ENCODE data around the gene SEMA3G.
A peak's percentile ranks its signal among the peaks of the same experiment; 100 is the strongest.

Gene SEMA3G

GRCh38 chr3:52470920-52471319 is 26.0 kb upstream of the SEMA3G start:
- peaks cover 29% of the 10 kb centered on the region for H3K36me3 Mint-ChIP-seq (ENCODE audit: low read depth)
- no peak for DNase-seq (ENCODE audit: low spot score)
- no peak overlapping the region for H3K4me3 Mint-ChIP-seq
- no peaks in the 10 kb centered on the region for H3K9me3 Mint-ChIP-seq
- H3K27me3 Mint-ChIP-seq (ENCODE audit: low read depth) = no peaks in the 10 kb centered on the region
- H3K4me1 Mint-ChIP-seq (ENCODE audit: low read depth) = no peaks in the 10 kb centered on the region
- no peak overlapping the region for H3K27ac Mint-ChIP-seq

DNA sequence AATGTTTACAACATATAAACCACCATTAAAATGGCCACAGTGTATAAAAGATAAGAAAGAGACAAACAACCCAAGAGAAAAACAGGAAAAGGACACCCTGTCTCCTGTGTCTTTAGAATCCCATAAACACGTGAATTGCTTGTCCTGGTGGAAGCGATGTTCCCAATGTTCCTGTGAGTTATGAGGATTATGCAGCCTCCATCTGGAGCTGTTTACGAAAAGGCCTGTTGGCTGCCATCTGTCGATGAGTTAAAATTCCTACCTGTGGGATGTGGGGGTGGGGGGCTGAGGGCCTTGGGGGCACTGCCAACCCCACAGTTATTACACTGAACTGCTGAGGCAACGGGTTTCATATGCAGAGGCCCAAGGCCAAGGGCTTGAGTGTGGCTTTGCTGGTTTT is 24.1 kb upstream of the SEMA3G start:
- Mint-ChIP-seq H3K36me3 (ENCODE audit: low read depth) (peaks cover 24% of the 10 kb centered on the region), H3K4me3 (no peak overlapping the region), H3K27me3 (ENCODE audit: low read depth) (no peaks in the 10 kb centered on the region), H3K9me3 (no peaks in the 10 kb centered on the region), H3K27ac (peak overlapping the region; percentile 60), H3K4me1 (ENCODE audit: low read depth) (no peaks in the 10 kb centered on the region)
- no peak for DNase-seq (ENCODE audit: low spot score)

GRCh38 chr3:52468336-52468735 is 23.4 kb upstream of the SEMA3G start:
- no peak overlapping the region for H3K27ac Mint-ChIP-seq
- H3K4me3 Mint-ChIP-seq = no peak overlapping the region
- no peaks in the 10 kb centered on the region for H3K27me3 Mint-ChIP-seq (ENCODE audit: low read depth)
- no peaks in the 10 kb centered on the region for H3K9me3 Mint-ChIP-seq
- H3K4me1 Mint-ChIP-seq (ENCODE audit: low read depth) = no peaks in the 10 kb centered on the region
- peaks cover 20% of the 10 kb centered on the region for H3K36me3 Mint-ChIP-seq (ENCODE audit: low read depth)
- DNase-seq (ENCODE audit: low spot score) = no peak

DNA sequence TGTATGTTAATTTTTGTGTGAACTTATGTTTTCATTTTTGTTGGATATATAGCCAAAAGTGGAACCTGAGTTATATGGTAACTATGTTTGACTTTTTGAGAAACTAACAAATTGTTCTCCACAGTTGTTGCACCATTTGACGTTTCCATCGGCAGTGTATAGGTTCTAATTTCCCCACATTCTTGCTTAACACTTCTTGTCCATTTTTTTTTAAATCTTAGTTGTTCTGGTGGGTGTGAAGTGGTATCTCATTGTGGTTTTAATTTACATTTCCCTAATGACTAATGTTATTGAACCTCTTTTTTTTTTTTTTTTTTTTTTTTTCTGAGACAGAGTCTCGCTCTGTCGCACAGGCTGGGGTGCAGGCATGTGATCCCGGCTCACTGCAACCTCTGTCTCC is 18.5 kb upstream of the SEMA3G start:
- Mint-ChIP-seq H3K27me3 (ENCODE audit: low read depth) (no peaks in the 10 kb centered on the region), H3K9me3 (no peaks in the 10 kb centered on the region), H3K27ac (no peak overlapping the region), H3K36me3 (ENCODE audit: low read depth) (peaks cover 23% of the 10 kb centered on the region), H3K4me1 (ENCODE audit: low read depth) (peaks cover 4% of the 10 kb centered on the region), H3K4me3 (no peak overlapping the region)
- no peak for DNase-seq (ENCODE audit: low spot score)

GRCh38 chr3:52461874-52462273 is 17.0 kb upstream of the SEMA3G start:
- peaks cover 34% of the 10 kb centered on the region for H3K36me3 Mint-ChIP-seq (ENCODE audit: low read depth)
- H3K27me3 Mint-ChIP-seq (ENCODE audit: low read depth) = no peaks in the 10 kb centered on the region
- no peak for DNase-seq (ENCODE audit: low spot score)
- peaks cover 10% of the 10 kb centered on the region for H3K4me1 Mint-ChIP-seq (ENCODE audit: low read depth)
- no peak overlapping the region for H3K4me3 Mint-ChIP-seq
- H3K27ac Mint-ChIP-seq = no peak overlapping the region
- H3K9me3 Mint-ChIP-seq = no peaks in the 10 kb centered on the region

- no peak for DNase-seq (ENCODE audit: low spot score)
- H3K27ac Mint-ChIP-seq = no peak overlapping the region
- H3K4me3 Mint-ChIP-seq = no peak overlapping the region
- H3K9me3 Mint-ChIP-seq = no peaks in the 10 kb centered on the region
- H3K36me3 Mint-ChIP-seq (ENCODE audit: low read depth) = peaks cover 28% of the 10 kb centered on the region
- peaks cover 28% of the 10 kb centered on the region for H3K4me1 Mint-ChIP-seq (ENCODE audit: low read depth)
- no peaks in the 10 kb centered on the region for H3K27me3 Mint-ChIP-seq (ENCODE audit: low read depth)
Observed at GRCh38 chr3:52458770-52459545, 14.1 kb upstream of the SEMA3G start.

GRCh38 chr3:52458031-52458760 is 13.3 kb upstream of the SEMA3G start:
- H3K36me3 Mint-ChIP-seq (ENCODE audit: low read depth) = peaks cover 27% of the 10 kb centered on the region
- H3K27ac Mint-ChIP-seq = no peak overlapping the region
- peaks cover 28% of the 10 kb centered on the region for H3K4me1 Mint-ChIP-seq (ENCODE audit: low read depth)
- H3K27me3 Mint-ChIP-seq (ENCODE audit: low read depth) = no peaks in the 10 kb centered on the region
- H3K9me3 Mint-ChIP-seq = no peaks in the 10 kb centered on the region
- DNase-seq (ENCODE audit: low spot score) = no peak
- no peak overlapping the region for H3K4me3 Mint-ChIP-seq

GRCh38 chr3:52456800-52457183 is 11.9 kb upstream of the SEMA3G start:
- DNase-seq (ENCODE audit: low spot score) = no peak
- no peaks in the 10 kb centered on the region for H3K9me3 Mint-ChIP-seq
- peak overlapping the region; percentile 57 for H3K27ac Mint-ChIP-seq
- H3K4me1 Mint-ChIP-seq (ENCODE audit: low read depth) = peaks cover 24% of the 10 kb centered on the region
- peak overlapping the region; percentile 98 for H3K4me3 Mint-ChIP-seq
- no peaks in the 10 kb centered on the region for H3K27me3 Mint-ChIP-seq (ENCODE audit: low read depth)
- H3K36me3 Mint-ChIP-seq (ENCODE audit: low read depth) = peaks cover 23% of the 10 kb centered on the region

DNA sequence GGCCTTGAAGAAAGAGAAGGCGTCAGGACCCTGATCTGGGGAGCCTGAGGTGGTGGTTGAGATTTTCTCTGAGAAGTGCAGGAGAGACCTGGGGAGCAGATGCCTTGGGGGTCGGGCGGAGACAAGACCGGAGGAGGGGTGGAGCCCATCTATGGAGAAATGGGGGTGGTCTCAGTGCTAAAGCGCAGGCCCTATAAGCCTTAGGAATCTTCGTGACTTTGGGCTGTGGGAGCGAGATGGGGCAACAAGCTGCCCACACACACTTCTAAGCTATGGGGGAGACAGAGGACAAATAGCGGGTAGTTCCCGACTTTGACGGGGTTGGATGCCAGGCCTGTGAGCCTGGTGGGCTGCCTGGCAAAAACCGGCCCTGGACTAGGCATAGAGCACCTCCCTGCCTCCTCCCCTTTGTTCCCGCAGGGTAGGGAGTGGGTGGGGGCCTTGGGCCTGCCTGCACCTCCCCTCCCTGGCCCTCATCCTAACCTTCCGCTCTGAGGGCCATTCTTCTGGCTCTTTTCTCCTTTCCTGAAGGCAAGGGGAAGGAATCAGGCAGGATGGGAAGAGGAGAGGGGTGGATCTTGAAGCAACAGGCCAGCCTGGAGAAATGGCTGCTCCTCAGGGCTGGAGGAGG is 11.4 kb upstream of the SEMA3G start:
- H3K36me3 Mint-ChIP-seq (ENCODE audit: low read depth) = peaks cover 23% of the 10 kb centered on the region
- no peak for DNase-seq (ENCODE audit: low spot score)
- H3K27me3 Mint-ChIP-seq (ENCODE audit: low read depth) = no peaks in the 10 kb centered on the region
- peak overlapping the region; percentile 98 for H3K4me3 Mint-ChIP-seq
- no peaks in the 10 kb centered on the region for H3K9me3 Mint-ChIP-seq
- H3K27ac Mint-ChIP-seq = peak overlapping the region; percentile 93
- peaks cover 24% of the 10 kb centered on the region for H3K4me1 Mint-ChIP-seq (ENCODE audit: low read depth)

GRCh38 chr3:52455283-52456168 is 10.6 kb upstream of the SEMA3G start, which contains the start of gene NISCH:
Gene NISCH, plus strand, starts transcription at chr3:52455604. Its CDS starts 38 bp downstream, at chr3:52455642.
- peak within 1 kb of the TSS; percentile 98 for H3K4me3 Mint-ChIP-seq
- H3K27ac Mint-ChIP-seq = peak within 1 kb of the TSS; percentile 93
- peaks cover 24% of the 10 kb centered on the region for H3K4me1 Mint-ChIP-seq (ENCODE audit: low read depth)
- peaks cover 20% of the 10 kb centered on the region for H3K36me3 Mint-ChIP-seq (ENCODE audit: low read depth)
- no peaks in the 10 kb centered on the region for H3K9me3 Mint-ChIP-seq
- H3K27me3 Mint-ChIP-seq (ENCODE audit: low read depth) = no peaks in the 10 kb centered on the region
- DNase-seq (ENCODE audit: low spot score) = peak; percentile 93

DNA sequence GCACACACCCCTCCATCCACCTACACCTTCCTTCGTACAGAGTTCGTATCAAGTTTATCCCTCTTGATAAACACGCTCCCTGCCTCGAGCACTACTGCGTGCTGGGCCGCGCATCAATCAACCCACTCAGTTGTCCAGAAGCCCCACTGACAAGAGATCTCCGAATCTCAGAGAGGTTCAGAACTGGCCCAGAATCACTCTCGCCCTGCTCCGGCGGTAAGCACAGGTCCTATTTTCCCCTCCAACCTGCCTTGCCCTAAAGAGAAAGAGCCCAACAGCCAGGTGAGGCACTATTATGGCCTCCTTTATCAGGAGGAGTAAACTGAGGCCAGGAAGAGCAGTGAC is 10.0 kb upstream of the SEMA3G start:
- peak overlapping the region; percentile 98 for H3K4me3 Mint-ChIP-seq
- no peaks in the 10 kb centered on the region for H3K27me3 Mint-ChIP-seq (ENCODE audit: low read depth)
- peak overlapping the region; percentile 93 for H3K27ac Mint-ChIP-seq
- peaks cover 24% of the 10 kb centered on the region for H3K4me1 Mint-ChIP-seq (ENCODE audit: low read depth)
- H3K9me3 Mint-ChIP-seq = no peaks in the 10 kb centered on the region
- H3K36me3 Mint-ChIP-seq (ENCODE audit: low read depth) = peaks cover 18% of the 10 kb centered on the region
- no peak for DNase-seq (ENCODE audit: low spot score)

DNA sequence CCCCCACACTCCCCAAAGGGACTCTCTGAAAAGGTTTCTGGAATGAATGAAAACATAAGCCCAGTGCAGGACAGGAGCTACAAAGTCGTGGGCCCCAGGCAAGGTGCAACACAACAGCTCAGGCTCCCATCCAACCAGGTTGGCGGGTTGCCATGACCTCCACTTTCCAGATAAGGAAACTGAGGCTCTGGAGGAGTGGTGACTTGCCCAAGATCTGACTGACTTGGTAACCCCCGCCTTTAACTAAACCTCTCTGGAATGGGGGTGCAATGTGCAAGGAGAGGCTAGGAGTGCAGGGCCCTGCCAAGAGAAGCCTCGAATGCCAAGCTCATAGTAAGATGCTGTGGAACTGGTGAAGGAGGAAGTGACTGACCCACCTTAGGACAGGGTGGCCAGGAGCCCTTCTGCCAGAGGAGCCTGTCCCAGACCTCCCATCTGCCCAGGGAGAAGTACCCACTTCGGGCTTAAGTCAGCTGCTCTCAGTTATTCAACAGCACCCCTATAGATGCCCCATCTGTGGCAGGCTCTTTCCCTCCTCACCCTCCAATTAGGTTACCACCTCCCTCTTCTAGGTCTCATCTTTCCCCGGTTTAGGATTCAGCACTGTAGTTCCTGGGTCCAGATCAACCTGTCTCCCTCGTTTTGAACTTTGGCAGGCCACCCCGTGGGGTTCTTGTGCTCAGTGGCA is 9.5 kb upstream of the SEMA3G start:
- Mint-ChIP-seq H3K36me3 (ENCODE audit: low read depth) (peaks cover 18% of the 10 kb centered on the region), H3K27me3 (ENCODE audit: low read depth) (no peaks in the 10 kb centered on the region), H3K4me3 (peak overlapping the region; percentile 98), H3K4me1 (ENCODE audit: low read depth) (peaks cover 24% of the 10 kb centered on the region), H3K27ac (peak overlapping the region; percentile 93), H3K9me3 (no peaks in the 10 kb centered on the region)
- no peak for DNase-seq (ENCODE audit: low spot score)

All from T-helper 2 cell treated with Interferon-gamma antibody and Interleukin-4, amounts not matched to agents 5 μg/mL and 100 μg/mL, for 36 hours (primary cell).